A673 (cell line): ENCODE measurements around the gene RNF13. TPM values are rescaled to one million over a fixed set of nuclear protein-coding genes. Genes with fewer than 3 reads are reported as not detected.
A peak's percentile ranks its signal among the peaks of the same experiment; 100 is the strongest.

Experiments
- Bru-seq: library from RNA; stranded (reverse); fragments of 400-500 nt; gene quantifications from one replicate; lab custom pipeline; 2021; lab: Mats Ljungman, UMichigan
- BruChase-seq, 2 experiments: library from RNA; stranded (reverse); fragments of 400-500 nt; gene quantifications; one replicate each; lab custom pipeline; 2021; lab: Mats Ljungman, UMichigan
- BruUV-seq: library from RNA; stranded (reverse); fragments of 400-500 nt; replicated peaks from 2 replicates; lab custom pipeline; 2021; lab: Mats Ljungman, UMichigan
- CTCF ChIA-PET: fragments of 300-600 bp; sonication (Branson Sonifier 250); formaldehyde crosslinking; loops from one replicate; lab custom pipeline; 2022; ENCODE audit warnings: antibody characterized with exemption; lab: Charles Lee
- POLR2A ChIA-PET: fragments of 300-600 bp; sonication (Branson Sonifier 250); formaldehyde crosslinking; loops from one replicate; lab custom pipeline; 2022; ENCODE audit warnings: antibody characterized with exemption; ENCODE audit not compliant: low non-redundant PET; lab: Charles Lee
- DNase-seq: peaks from one replicate; pipeline ENCODE4 v3.0.0-alpha.2; 2015; ENCODE audit warnings: low spot score
- H3K27ac ChIP-seq: fragments of 200-600 bp; sonication (generic); 2 replicates; pipeline ENCODE4 v1.5.1; 2016; ENCODE audit warnings: mixed run types, low read depth, mild to moderate bottlenecking, mixed read lengths, antibody characterized with exemption, low read length; ENCODE audit not compliant: poor library complexity, severe bottlenecking
- H3K27me3 ChIP-seq: fragments of 200-600 bp; sonication (generic); replicated peaks from 2 replicates; pipeline ENCODE4 v1.6.1; 2017; ENCODE audit warnings: mixed run types, low read depth, mild to moderate bottlenecking, mixed read lengths, antibody characterized with exemption, low read length; ENCODE audit not compliant: insufficient read depth, poor library complexity
- H3K36me3 ChIP-seq: fragments of 200-600 bp; sonication (generic); 2 replicates; pipeline ENCODE4 v1.6.1; 2016; ENCODE audit warnings: mixed run types, mild to moderate bottlenecking, mixed read lengths, antibody characterized with exemption, low read length; ENCODE audit not compliant: insufficient read depth, poor library complexity, severe bottlenecking
- H3K4me1 ChIP-seq: fragments of 200-600 bp; sonication (generic); 2 replicates; pipeline ENCODE4 v1.6.1; 2017; ENCODE audit warnings: mixed run types, mild to moderate bottlenecking, mixed read lengths, antibody characterized with exemption, low read length; ENCODE audit not compliant: insufficient read depth, poor library complexity, severe bottlenecking
- H3K4me3 ChIP-seq: fragments of 200-600 bp; sonication (generic); 2 replicates; pipeline ENCODE4 v1.5.1; 2016; ENCODE audit warnings: low read depth, mixed run types, mild to moderate bottlenecking, mixed read lengths, low read length; ENCODE audit not compliant: poor library complexity, severe bottlenecking
- H3K9me3 ChIP-seq: fragments of 200-600 bp; sonication (generic); 2 replicates; pipeline ENCODE4 v1.6.1; 2016; ENCODE audit warnings: mixed run types, low read depth, mild to moderate bottlenecking, mixed read lengths, antibody characterized with exemption, low read length; ENCODE audit not compliant: poor library complexity, severe bottlenecking
- EZH2 ChIP-seq: fragments of 200-600 bp; sonication (generic); IDR thresholded peaks from 2 replicates; pipeline ENCODE4 v1.6.1; 2017; ENCODE audit warnings: borderline replicate concordance, low read depth, mild to moderate bottlenecking, mixed read lengths, antibody characterized with exemption, low read length; ENCODE audit not compliant: poor library complexity, severe bottlenecking
- intact Hi-C: fragments of 100-400 bp; cut with micrococcal nuclease; formaldehyde crosslinking; loops from one replicate; pipeline ENCODE4 v1.10.0; 2022; ENCODE audit not compliant: unreplicated experiment
- long read RNA-seq: library from polyadenylated mRNA; stranded (forward); transcript quantifications from one replicate; pipeline ENCODE4 v2.0.0, GENCODE V29; 2022
- total RNA-seq: library from RNA; stranded (reverse); gene quantifications from 2 replicates; pipeline ENCODE4 v1.2.3, GENCODE V29; 2021
- TF ChIP-seq, protein P1 (sequence below): fragments of 300-800, 200-600 bp; sonication (generic); conservative IDR thresholded peaks from 2 replicates; pipeline ENCODE4 v1.5.1; 2017; ENCODE audit warnings: low read depth, mild to moderate bottlenecking, antibody characterized with exemption, low read length, moderate library complexity, mixed read lengths

Gene RNF13, protein sequence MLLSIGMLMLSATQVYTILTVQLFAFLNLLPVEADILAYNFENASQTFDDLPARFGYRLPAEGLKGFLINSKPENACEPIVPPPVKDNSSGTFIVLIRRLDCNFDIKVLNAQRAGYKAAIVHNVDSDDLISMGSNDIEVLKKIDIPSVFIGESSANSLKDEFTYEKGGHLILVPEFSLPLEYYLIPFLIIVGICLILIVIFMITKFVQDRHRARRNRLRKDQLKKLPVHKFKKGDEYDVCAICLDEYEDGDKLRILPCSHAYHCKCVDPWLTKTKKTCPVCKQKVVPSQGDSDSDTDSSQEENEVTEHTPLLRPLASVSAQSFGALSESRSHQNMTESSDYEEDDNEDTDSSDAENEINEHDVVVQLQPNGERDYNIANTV
- total RNA-seq: 21.7 and 23.0 TPM in 2 replicates
- percentile 77 among the genes with signal in this experiment for Bru-seq, nascent RNA
- BruChase-seq, experiment 1, labeled RNA remaining after a 2-hour chase: percentile 71 among the genes with signal in this experiment
- BruChase-seq, experiment 2, labeled RNA remaining after a 6-hour chase: percentile 62 among the genes with signal in this experiment
- long read RNA-seq, transcript RNF13-212 (10 exons, 1,027 nt): minor isoform, 12 of 103 reads
- long read RNA-seq, transcript RNF13-203 (10 exons, 2,843 nt): major isoform, 55 of 103 reads
- long read RNA-seq, partial matches to known transcripts: 3 of 103 reads
- long read RNA-seq, other reads (novel, unspliced or antisense): 26 of 103 reads

DNA sequence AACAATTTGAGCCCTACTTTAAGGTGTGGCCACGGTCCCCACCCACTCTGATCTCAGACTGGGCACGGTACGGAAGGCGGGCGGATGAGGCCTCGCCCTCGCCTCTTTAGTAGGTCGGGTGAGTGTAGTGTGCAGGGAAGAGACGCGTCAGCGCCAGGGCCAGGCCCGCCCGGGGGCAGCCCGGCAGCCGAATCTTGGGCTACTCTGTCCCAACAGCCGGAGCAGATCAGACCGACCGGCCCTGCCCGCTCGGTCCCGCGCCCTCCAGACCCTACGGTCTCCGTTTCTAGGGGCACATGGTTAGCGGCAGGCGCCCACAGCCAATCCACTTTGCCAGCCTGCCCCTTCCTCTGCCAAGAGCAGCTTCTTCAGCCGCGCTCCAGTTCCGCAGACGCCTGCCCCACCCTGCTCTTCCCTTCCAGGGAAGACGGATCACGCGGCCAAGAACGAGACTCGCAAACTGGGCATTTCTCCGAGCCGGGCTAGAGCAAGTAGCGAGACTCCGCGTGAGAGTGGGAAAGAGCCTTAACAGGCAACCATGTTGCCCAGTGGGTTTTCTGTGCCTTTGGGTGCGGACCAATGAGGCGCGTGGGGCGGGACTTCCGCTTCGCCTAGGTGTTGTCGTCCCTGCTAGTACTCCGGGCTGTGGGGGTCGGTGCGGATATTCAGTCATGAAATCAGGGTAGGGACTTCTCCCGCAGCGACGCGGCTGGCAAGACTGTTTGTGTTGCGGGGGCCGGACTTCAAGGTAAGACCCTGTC is at the start of gene RNF13:
RNF13 (plus strand) TSS at position 610 of the 761 bp plus-strand sequence. CDS start 32,812 bp downstream, outside the sequence.
- ChIA-PET CTCF (no interaction called here), POLR2A (no interaction called here)
- Histone ChIP-seq H3K4me1 (peaks cover 18% of the 10 kb centered on the region), H3K27me3 (no peaks in the 10 kb centered on the region), H3K9me3 (no peaks in the 10 kb centered on the region), H3K4me3 (peak within 1 kb of the TSS; percentile 83), H3K36me3 (no peaks in the 10 kb centered on the region), H3K27ac (peak within 1 kb of the TSS; percentile 87)
- peak; percentile 96 for DNase-seq
- BruUV-seq: no TSS peak
- TF ChIP-seq EZH2: no peak
- TF ChIP-seq, protein P1, sequence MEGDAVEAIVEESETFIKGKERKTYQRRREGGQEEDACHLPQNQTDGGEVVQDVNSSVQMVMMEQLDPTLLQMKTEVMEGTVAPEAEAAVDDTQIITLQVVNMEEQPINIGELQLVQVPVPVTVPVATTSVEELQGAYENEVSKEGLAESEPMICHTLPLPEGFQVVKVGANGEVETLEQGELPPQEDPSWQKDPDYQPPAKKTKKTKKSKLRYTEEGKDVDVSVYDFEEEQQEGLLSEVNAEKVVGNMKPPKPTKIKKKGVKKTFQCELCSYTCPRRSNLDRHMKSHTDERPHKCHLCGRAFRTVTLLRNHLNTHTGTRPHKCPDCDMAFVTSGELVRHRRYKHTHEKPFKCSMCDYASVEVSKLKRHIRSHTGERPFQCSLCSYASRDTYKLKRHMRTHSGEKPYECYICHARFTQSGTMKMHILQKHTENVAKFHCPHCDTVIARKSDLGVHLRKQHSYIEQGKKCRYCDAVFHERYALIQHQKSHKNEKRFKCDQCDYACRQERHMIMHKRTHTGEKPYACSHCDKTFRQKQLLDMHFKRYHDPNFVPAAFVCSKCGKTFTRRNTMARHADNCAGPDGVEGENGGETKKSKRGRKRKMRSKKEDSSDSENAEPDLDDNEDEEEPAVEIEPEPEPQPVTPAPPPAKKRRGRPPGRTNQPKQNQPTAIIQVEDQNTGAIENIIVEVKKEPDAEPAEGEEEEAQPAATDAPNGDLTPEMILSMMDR: no peak
- intact Hi-C loops: no loop called here

DNA sequence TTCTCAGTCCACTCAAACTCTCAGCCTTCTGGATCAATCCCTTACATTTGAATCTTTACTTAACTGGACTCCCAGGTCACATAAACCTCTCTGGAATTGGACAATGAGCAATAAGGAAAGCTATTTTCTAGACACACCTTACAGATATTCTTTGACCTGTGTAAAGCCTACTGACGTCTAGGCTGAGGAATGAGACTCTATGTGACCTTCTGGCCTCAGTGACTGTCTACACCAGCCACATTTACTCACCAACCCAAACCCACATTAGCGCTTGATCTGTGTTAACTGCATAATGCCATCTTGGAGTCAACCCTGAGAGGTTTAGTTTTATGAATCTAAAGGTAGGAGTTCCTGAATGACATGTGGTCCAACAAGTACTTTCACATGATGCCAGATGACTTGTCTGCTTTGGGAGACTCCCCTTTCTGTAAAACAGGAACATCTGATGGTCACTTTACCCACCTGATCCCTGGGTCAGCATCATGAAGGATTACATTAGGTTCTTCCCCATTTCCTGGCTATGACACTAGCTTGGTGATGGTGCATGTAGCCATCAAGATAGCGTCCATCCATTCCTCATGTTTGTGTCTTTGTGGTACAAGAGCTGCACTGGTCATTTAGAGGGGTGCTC is 49.3 kb upstream of the RNF13 start:
- DNase-seq: no peak
- POLR2A ChIA-PET: no interaction called here
- CTCF ChIA-PET: no interaction called here
- Histone ChIP-seq H3K4me1 (no peaks in the 10 kb centered on the region), H3K27ac (no peak overlapping the region), H3K9me3 (no peaks in the 10 kb centered on the region), H3K36me3 (no peaks in the 10 kb centered on the region), H3K27me3 (peaks cover 60% of the 10 kb centered on the region), H3K4me3 (no peak overlapping the region)
- no peak for TF ChIP-seq EZH2
- no TSS peak for BruUV-seq
- intact Hi-C loops: no loop called here

DNA sequence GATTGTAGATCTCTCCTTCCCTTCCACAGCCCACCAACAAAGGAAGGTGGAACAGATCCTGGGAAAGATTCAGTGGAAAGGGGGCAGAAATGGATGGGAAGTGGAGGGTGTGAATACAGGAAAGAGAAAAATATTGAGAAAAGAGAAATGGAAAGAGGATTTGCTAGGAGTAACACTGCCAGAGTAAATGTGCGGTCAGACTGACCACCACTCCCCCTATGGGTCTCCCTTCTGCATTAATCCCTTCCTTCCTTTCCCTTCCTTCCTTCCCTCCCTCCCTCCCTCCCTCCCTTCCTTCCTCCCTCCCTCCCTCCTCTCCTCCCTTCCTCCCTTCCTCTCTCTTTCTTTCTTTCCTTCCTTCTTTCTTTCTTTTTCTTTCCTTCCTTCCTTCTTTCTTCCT is 48.7 kb upstream of the RNF13 start:
- no TSS peak for BruUV-seq
- no peaks in the 10 kb centered on the region for H3K36me3 ChIP-seq
- ChIA-PET CTCF (no interaction called here), POLR2A (no interaction called here)
- intact Hi-C loops: no loop called here
- no peak overlapping the region for H3K27ac ChIP-seq
- H3K9me3 ChIP-seq: no peaks in the 10 kb centered on the region
- H3K27me3 ChIP-seq: peaks cover 59% of the 10 kb centered on the region
- TF ChIP-seq, protein P1: no peak
- no peak for TF ChIP-seq EZH2
- DNase-seq: no peak
- H3K4me1 ChIP-seq: no peaks in the 10 kb centered on the region
- H3K4me3 ChIP-seq: no peak overlapping the region
